Fibroblast of lung (primary cell): Measurements from ENCODE around the gene SCFD2. TPM values are rescaled to one million over a fixed set of nuclear protein-coding genes. Genes with fewer than 3 reads are reported as not detected.

Experiments
- DNase-seq, 2 donors: peaks; one replicate each; pipeline versions ENCODE4 v3.0.0 to v3.0.0-alpha.2; 2010; ENCODE audit warnings: low read depth in 2 of 2
- H2AFZ ChIP-seq: 2 replicates; pipeline ENCODE4 v1.5.1; 2012; ENCODE audit warnings: low read length, control low read depth, inconsistent platforms
- H3K27ac ChIP-seq: 2 replicates; pipeline ENCODE4 v1.5.1; 2011; ENCODE audit warnings: low read length, control low read depth; ENCODE audit not compliant: insufficient read depth
- H3K27me3 ChIP-seq: 2 replicates; pipeline ENCODE4 v1.5.1; 2011; ENCODE audit warnings: mild to moderate bottlenecking, low read length; ENCODE audit not compliant: control insufficient read depth, insufficient read depth
- H3K36me3 ChIP-seq: 2 replicates; pipeline ENCODE4 v1.5.1; 2011; ENCODE audit warnings: low read length; ENCODE audit not compliant: control insufficient read depth, insufficient read depth
- H3K4me1 ChIP-seq: 2 replicates; pipeline ENCODE4 v1.5.1; 2011; ENCODE audit warnings: low read length; ENCODE audit not compliant: control insufficient read depth, insufficient read depth; ENCODE audit errors: extremely low read depth
- H3K4me2 ChIP-seq: 2 replicates; pipeline ENCODE4 v1.5.1; 2011; ENCODE audit warnings: low read length, control low read depth; ENCODE audit not compliant: insufficient read depth; ENCODE audit errors: extremely low read depth
- H3K4me3 ChIP-seq, 4 experiments: fragments of 200-600 bp in 1 of 4; sonication (generic) in 1 of 4; replicated peaks in 1 of 4; 2 replicates each; pipeline ENCODE4 v1.5.1; 2011 to 2016; ENCODE audit warnings: low read length in 4 of 4, low read depth in 3 of 4, mild to moderate bottlenecking in 3 of 4, control low read depth in 2 of 4, inconsistent platforms in 1 of 4, mixed read lengths in 1 of 4; ENCODE audit not compliant: insufficient read depth in 1 of 4; ENCODE audit errors: control extremely low read depth in 1 of 4
- H3K79me2 ChIP-seq: 2 replicates; pipeline ENCODE4 v1.5.1; 2012; ENCODE audit warnings: mild to moderate bottlenecking, low read length, inconsistent platforms; ENCODE audit not compliant: control insufficient read depth, insufficient read depth
- H3K9ac ChIP-seq: 2 replicates; pipeline ENCODE4 v1.5.1; 2011; ENCODE audit warnings: mild to moderate bottlenecking, low read length, control low read depth; ENCODE audit not compliant: insufficient read depth
- H3K9me3 ChIP-seq: 2 replicates; pipeline ENCODE4 v1.5.1; 2012; ENCODE audit warnings: low read depth, low read length; ENCODE audit not compliant: control insufficient read depth, insufficient read depth
- H4K20me1 ChIP-seq: 2 replicates; pipeline ENCODE4 v1.5.1; 2011; ENCODE audit warnings: low read length; ENCODE audit not compliant: control insufficient read depth, insufficient read depth; ENCODE audit errors: extremely low read depth
- EZH2 ChIP-seq: IDR thresholded peaks from 2 replicates; pipeline ENCODE4 v1.5.1; 2012; ENCODE audit warnings: low read length, control low read depth, mild to moderate bottlenecking; ENCODE audit errors: missing control alignments
- polyA plus RNA-seq, 2 donors: library from polyadenylated mRNA; depleted of rRNA in 1 of 2; stranded (reverse) in 1 of 2; unstranded in 1 of 2; fragments of >200 nt; gene quantifications; 2 replicates each; pipeline ENCODE4 v1.2.1, GENCODE V29; 2011 to 2012; ENCODE audit warnings: missing spikeins in 1 of 2
- total RNA-seq: library from RNA; depleted of rRNA; stranded (reverse); fragments of >200 nt; gene quantifications from 2 replicates; pipeline ENCODE4 v1.2.1, GENCODE V29; 2014
- TF ChIP-seq, protein P1 (sequence below), 2 donors: IDR thresholded peaks in 1 of 2; conservative IDR thresholded peaks in 1 of 2; 1 replicate in 1 of 2; 2 replicates in 1 of 2; pipeline ENCODE4 v1.5.1; 2011 to 2012; ENCODE audit warnings: low read length in 2 of 2, control low read depth in 1 of 2, inconsistent platforms in 1 of 2, low read depth in 1 of 2, mild to moderate bottlenecking in 1 of 2

The SCFD2 gene
- total and polyA plus RNA-seq, 2 donors (not counting 1 experiment from before 2014, with no cell fraction given), result 16.2 to 23.1 TPM

DNA sequence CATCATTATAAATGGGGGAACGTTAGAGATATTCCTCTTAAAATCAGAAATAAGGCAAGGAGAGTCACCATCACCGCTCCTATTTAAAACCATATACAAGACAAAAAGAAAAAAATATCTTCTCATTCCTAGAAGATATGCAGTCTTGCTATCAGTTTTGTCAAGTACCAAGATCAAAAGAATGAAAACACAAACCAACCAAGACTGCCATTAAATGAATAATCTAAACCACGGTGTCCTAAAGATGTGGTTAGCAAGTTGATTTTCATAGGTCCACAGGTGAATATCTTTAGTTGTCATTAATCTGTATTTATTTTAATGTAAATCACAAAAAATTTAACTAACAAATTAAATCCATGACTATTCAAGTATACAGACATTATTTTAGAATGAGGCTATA, 39.3 kb downstream of the SCFD2 start:
- no peak overlapping the region for H3K9ac ChIP-seq
- no peak overlapping the region for H3K27ac ChIP-seq
- peaks cover 12% of the 10 kb centered on the region for H3K79me2 ChIP-seq

GRCh38 chr4:53322696-53323095, 43.2 kb downstream of the SCFD2 start:
- no peak overlapping the region for H3K27ac ChIP-seq

More for the DNA sequence above, 39.3 kb downstream of the SCFD2 start:
- Histone ChIP-seq H3K4me3 (no peak overlapping the region), H3K27me3 (no peaks in the 10 kb centered on the region), H3K9me3 (no peaks in the 10 kb centered on the region), H3K4me1 (peaks cover 8% of the 10 kb centered on the region), H3K4me2 (no peak overlapping the region), H2AFZ (no peak overlapping the region), H3K36me3 (no peaks in the 10 kb centered on the region), H4K20me1 (no peaks in the 10 kb centered on the region)
- TF ChIP-seq, protein P1, sequence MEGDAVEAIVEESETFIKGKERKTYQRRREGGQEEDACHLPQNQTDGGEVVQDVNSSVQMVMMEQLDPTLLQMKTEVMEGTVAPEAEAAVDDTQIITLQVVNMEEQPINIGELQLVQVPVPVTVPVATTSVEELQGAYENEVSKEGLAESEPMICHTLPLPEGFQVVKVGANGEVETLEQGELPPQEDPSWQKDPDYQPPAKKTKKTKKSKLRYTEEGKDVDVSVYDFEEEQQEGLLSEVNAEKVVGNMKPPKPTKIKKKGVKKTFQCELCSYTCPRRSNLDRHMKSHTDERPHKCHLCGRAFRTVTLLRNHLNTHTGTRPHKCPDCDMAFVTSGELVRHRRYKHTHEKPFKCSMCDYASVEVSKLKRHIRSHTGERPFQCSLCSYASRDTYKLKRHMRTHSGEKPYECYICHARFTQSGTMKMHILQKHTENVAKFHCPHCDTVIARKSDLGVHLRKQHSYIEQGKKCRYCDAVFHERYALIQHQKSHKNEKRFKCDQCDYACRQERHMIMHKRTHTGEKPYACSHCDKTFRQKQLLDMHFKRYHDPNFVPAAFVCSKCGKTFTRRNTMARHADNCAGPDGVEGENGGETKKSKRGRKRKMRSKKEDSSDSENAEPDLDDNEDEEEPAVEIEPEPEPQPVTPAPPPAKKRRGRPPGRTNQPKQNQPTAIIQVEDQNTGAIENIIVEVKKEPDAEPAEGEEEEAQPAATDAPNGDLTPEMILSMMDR (conservative IDR thresholded peaks at IDR 0.05 in 1 of 2, IDR thresholded peaks at IDR 0.05 in 1 of 2; ENCODE audit: low read depth in 1 of 2, low read length in 2 of 2), result no peak
- TF ChIP-seq EZH2, result no peak
- DNase-seq, result no peak

GRCh38 chr4:53321984-53322289, 43.9 kb downstream of the SCFD2 start:
- Histone ChIP-seq H3K27me3 (no peaks in the 10 kb centered on the region), H3K4me3 (no peak overlapping the region), H3K79me2 (peaks cover 23% of the 10 kb centered on the region), H3K9me3 (no peaks in the 10 kb centered on the region), H3K27ac (peak overlapping the region; percentile 88), H3K36me3 (no peaks in the 10 kb centered on the region), H3K4me2 (peak overlapping the region; percentile 65), H2AFZ (no peak overlapping the region), H4K20me1 (no peaks in the 10 kb centered on the region), H3K4me1 (peaks cover 12% of the 10 kb centered on the region), H3K9ac (no peak overlapping the region)
- TF ChIP-seq, protein P1 (conservative IDR thresholded peaks at IDR 0.05 in 1 of 2, IDR thresholded peaks at IDR 0.05 in 1 of 2; ENCODE audit: low read depth in 1 of 2, low read length in 2 of 2), result no peak
- no peak for TF ChIP-seq EZH2
- no peak for DNase-seq

More at GRCh38 chr4:53322696-53323095, 43.2 kb downstream of the SCFD2 start:
- Histone ChIP-seq H4K20me1 (no peaks in the 10 kb centered on the region), H2AFZ (no peak overlapping the region), H3K4me1 (peaks cover 12% of the 10 kb centered on the region), H3K27me3 (no peaks in the 10 kb centered on the region), H3K4me2 (no peak overlapping the region), H3K79me2 (peaks cover 26% of the 10 kb centered on the region), H3K36me3 (no peaks in the 10 kb centered on the region), H3K4me3 (no peak overlapping the region), H3K9me3 (no peaks in the 10 kb centered on the region), H3K9ac (no peak overlapping the region)
- TF ChIP-seq, protein P1 (conservative IDR thresholded peaks at IDR 0.05 in 1 of 2, IDR thresholded peaks at IDR 0.05 in 1 of 2; ENCODE audit: low read depth in 1 of 2, low read length in 2 of 2), result no peak
- no peak for TF ChIP-seq EZH2
- DNase-seq, result no peak
